ENCODE data around the gene TNNI3K. TPM values are rescaled to one million over a fixed set of nuclear protein-coding genes. Genes with fewer than 3 reads are reported as not detected.

TNNI3K gene
- total RNA-seq, 4 donors from 2014 or later, result 0.63 to 4.5 (median 3.6) TPM

DNA sequence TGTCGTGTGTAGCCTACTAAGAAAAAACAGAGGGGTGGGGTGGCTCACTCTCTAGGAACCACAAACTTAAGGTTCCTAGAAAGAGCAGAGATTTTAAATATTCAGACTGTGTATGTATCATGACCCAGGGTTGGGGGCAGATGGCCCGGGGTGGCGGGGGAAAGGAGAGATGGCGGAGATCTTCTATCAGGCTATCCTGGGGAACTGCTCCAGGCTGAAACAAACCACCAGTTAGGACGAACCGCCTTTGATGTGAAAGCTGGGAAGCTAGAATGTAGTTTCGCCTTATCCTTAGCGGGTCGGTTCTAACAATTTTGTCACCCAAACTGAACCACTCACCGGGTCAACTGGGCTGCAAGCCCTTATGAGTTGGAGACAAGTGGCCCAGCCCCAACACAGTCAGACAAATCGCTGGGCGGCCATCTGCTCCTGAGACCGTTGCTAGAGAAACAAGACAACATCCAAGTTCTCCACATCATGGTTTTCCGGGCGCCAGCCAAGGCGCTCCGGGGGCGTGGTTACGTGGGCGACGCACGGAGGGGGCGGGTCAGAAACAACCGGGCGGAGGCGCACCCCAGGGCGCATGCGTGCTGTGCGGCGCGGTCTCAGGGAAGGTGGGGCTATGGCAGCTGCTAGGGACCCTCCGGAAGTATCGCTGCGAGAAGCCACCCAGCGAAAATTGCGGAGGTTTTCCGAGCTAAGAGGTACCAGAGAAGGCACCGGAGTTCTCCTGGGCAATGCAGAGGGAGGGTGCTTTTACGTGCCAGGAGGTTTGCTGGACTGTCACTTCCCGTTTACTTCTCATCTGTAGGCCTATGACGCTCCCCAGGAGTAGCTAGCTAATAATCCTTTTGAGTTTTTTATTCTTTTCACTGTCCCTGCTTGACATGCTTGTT is 37.3 kb upstream of the TNNI3K start, which contains the start of the genes FPGT and LRRIQ3:
Gene FPGT, plus strand, starts transcription at position 586 of the 896 bp plus-strand sequence. Its CDS starts 37 bp downstream, at position 623.
Gene LRRIQ3, minus strand, starts transcription at position 520 of the 896 bp plus-strand sequence. CDS start 14,492 bp downstream, outside the sequence.
- Histone ChIP-seq H3K9me3 (no peaks in the 10 kb centered on the region), H3K36me3 (peaks cover 0 to 15% (median 10%) of the 10 kb centered on the region in 4 donors), H3K27me3 (no peaks in the 10 kb centered on the region), H3K4me3 (peak within 1 kb of the TSS; percentile 63 to 72 (median 64)), H3K27ac (replicated peaks in 1 of 4) (peak within 1 kb of the TSS; percentile 77 to 86 (median 82)), H3K4me1 (peaks cover 0 to 21% (median 17%) of the 10 kb centered on the region in 4 donors)
- intact Hi-C loops (cut with DNase I), result no loop called here
- WGBS, result 4% methylated on average over 19 of the region's 41 CpGs
- TF ChIP-seq EP300 (IDR thresholded peaks at IDR 0.05) (no peak), POLR2AphosphoS5 (IDR thresholded peaks at IDR 0.05) (peak; percentile 93 to 95), POLR2A (IDR thresholded peaks at IDR 0.05; ENCODE audit: low read depth) (peak; percentile 40)
- TF ChIP-seq, protein P1, sequence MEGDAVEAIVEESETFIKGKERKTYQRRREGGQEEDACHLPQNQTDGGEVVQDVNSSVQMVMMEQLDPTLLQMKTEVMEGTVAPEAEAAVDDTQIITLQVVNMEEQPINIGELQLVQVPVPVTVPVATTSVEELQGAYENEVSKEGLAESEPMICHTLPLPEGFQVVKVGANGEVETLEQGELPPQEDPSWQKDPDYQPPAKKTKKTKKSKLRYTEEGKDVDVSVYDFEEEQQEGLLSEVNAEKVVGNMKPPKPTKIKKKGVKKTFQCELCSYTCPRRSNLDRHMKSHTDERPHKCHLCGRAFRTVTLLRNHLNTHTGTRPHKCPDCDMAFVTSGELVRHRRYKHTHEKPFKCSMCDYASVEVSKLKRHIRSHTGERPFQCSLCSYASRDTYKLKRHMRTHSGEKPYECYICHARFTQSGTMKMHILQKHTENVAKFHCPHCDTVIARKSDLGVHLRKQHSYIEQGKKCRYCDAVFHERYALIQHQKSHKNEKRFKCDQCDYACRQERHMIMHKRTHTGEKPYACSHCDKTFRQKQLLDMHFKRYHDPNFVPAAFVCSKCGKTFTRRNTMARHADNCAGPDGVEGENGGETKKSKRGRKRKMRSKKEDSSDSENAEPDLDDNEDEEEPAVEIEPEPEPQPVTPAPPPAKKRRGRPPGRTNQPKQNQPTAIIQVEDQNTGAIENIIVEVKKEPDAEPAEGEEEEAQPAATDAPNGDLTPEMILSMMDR (IDR thresholded peaks at IDR 0.05), result no peak
- DNase-seq (ENCODE audit: extremely low spot score), result peak; percentile 98

- Histone ChIP-seq H3K27ac (replicated peaks in 1 of 4) (no peak overlapping the region), H3K4me1 (peaks cover 0 to 21% (median 17%) of the 10 kb centered on the region in 4 donors), H3K36me3 (peaks cover 0 to 29% (median 13%) of the 10 kb centered on the region in 4 donors), H3K27me3 (no peaks in the 10 kb centered on the region), H3K9me3 (no peaks in the 10 kb centered on the region), H3K4me3 (peak overlapping the region in 1 of 4 donors; percentile 65)
- WGBS, result 71% methylated on average over 5 of the region's 5 CpGs
- no peak for DNase-seq (ENCODE audit: extremely low spot score)
- no peak for TF ChIP-seq POLR2AphosphoS5 (IDR thresholded peaks at IDR 0.05)
- TF ChIP-seq POLR2A (IDR thresholded peaks at IDR 0.05; ENCODE audit: low read depth), result no peak
- TF ChIP-seq EP300 (IDR thresholded peaks at IDR 0.05), result no peak
- TF ChIP-seq, protein P1 (IDR thresholded peaks at IDR 0.05), result no peak
- intact Hi-C loops (cut with DNase I), result no loop called here
Observed at GRCh38 chr1:74199504-74199903, 35.7 kb upstream of the TNNI3K start.

GRCh38 chr1:74205266-74205665 is 29.9 kb upstream of the TNNI3K start:
- peaks cover 5 to 51% (median 26%) of the 10 kb centered on the region in 4 donors for H3K36me3 ChIP-seq
- no peak for DNase-seq (ENCODE audit: extremely low spot score)
- intact Hi-C loops (cut with DNase I), result loop anchor here (10.0 kb wide), 1 partner anchor 530 kb away; the partner anchor contains the start of genes CRYZ and TYW3

DNA sequence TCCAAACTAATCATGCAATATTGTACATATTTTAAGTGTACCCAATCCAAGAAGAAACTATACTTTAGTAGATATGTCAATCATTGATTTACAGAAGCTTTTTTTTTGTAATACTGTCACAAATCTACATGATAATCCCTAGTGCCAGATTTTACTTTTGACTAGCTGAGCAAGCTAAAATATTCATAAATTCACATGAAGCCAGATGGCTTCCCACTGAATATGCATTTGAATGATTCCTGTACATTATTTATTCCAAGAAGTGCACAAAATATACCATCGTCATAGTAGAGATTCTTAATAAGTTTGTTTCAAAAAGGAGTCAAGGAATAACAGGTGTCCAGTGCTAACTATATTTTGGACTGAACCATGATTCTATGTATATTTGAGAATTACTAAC is 20.0 kb upstream of the TNNI3K start:
- Histone ChIP-seq H3K4me1 (no peaks in the 10 kb centered on the region), H3K27ac (replicated peaks in 1 of 4) (no peak overlapping the region), H3K27me3 (no peaks in the 10 kb centered on the region), H3K36me3 (no peaks in the 10 kb centered on the region), H3K9me3 (no peaks in the 10 kb centered on the region), H3K4me3 (no peak overlapping the region)
- no peak for DNase-seq (ENCODE audit: extremely low spot score)
- intact Hi-C loops (cut with DNase I), result no loop called here
- TF ChIP-seq EP300 (IDR thresholded peaks at IDR 0.05), result no peak
- TF ChIP-seq POLR2A (IDR thresholded peaks at IDR 0.05; ENCODE audit: low read depth), result no peak
- TF ChIP-seq, protein P1 (IDR thresholded peaks at IDR 0.05), result no peak
- TF ChIP-seq POLR2AphosphoS5 (IDR thresholded peaks at IDR 0.05), result no peak
- WGBS, result 100% methylated on average over 1 of the region's 1 CpG

More at GRCh38 chr1:74205266-74205665, 29.9 kb upstream of the TNNI3K start:
- no peaks in the 10 kb centered on the region for H3K9me3 ChIP-seq
- H3K4me1 ChIP-seq, result no peaks in the 10 kb centered on the region
- H3K27me3 ChIP-seq, result no peaks in the 10 kb centered on the region
- TF ChIP-seq POLR2AphosphoS5 (IDR thresholded peaks at IDR 0.05) (no peak), POLR2A (IDR thresholded peaks at IDR 0.05; ENCODE audit: low read depth) (no peak), EP300 (IDR thresholded peaks at IDR 0.05) (no peak)
- TF ChIP-seq, protein P1 (IDR thresholded peaks at IDR 0.05), result no peak
- 68% methylated on average over 2 of the region's 2 CpGs for WGBS
- no peak overlapping the region for H3K27ac ChIP-seq (replicated peaks in 1 of 4)
- no peak overlapping the region for H3K4me3 ChIP-seq

Measured in esophagus muscularis mucosa (tissue), 4 donors.